Measurements from ENCODE around the gene CLN6. TPM values are rescaled to one million over a fixed set of nuclear protein-coding genes. Genes with fewer than 3 reads are reported as not detected.

CLN6 gene
- total RNA-seq, 1 donor from 2014 or later, result 37.5 TPM

GRCh38 chr15:68264282-68264681 lies 34.8 kb upstream of the CLN6 start:
- no peaks in the 10 kb centered on the region for H3K9me3 Mint-ChIP-seq
- no peak overlapping the region for H3K27ac Mint-ChIP-seq
- ATAC-seq (ENCODE audit: low read depth), result no peak
- H3K36me3 Mint-ChIP-seq (ENCODE audit: low read depth), result no peaks in the 10 kb centered on the region
- no peak overlapping the region for H3K4me3 Mint-ChIP-seq
- peaks cover 35% of the 10 kb centered on the region for H3K27me3 Mint-ChIP-seq
- POLR2A ChIA-PET, result interaction anchor here (0.7 kb wide), 1 partner anchor 1802 kb away, joined by 5 read pairs; no protein-coding TSS in a partner anchor
- intact Hi-C loops (cut with micrococcal nuclease), result no loop called here
- TF ChIP-seq CTCF (IDR thresholded peaks at IDR 0.05), result no peak
- DNase-seq, result no peak
- H3K4me1 Mint-ChIP-seq, result no peaks in the 10 kb centered on the region
- CTCF ChIA-PET, result interaction anchor here (1.4 kb wide), 1 partner anchor 11 kb away, joined by 4 read pairs; no protein-coding TSS in a partner anchor

GRCh38 chr15:68262514-68263356 lies 33.2 kb upstream of the CLN6 start:
- Mint-ChIP-seq H3K9me3 (no peaks in the 10 kb centered on the region), H3K4me1 (no peaks in the 10 kb centered on the region), H3K36me3 (ENCODE audit: low read depth) (no peaks in the 10 kb centered on the region), H3K4me3 (no peak overlapping the region), H3K27ac (no peak overlapping the region), H3K27me3 (peaks cover 24% of the 10 kb centered on the region)
- POLR2A ChIA-PET, result no interaction called here
- CTCF ChIA-PET, result interaction anchor here (1.8 kb wide), 1 partner anchor 10 kb away, joined by 6 read pairs; no protein-coding TSS in a partner anchor
- no peak for ATAC-seq (ENCODE audit: low read depth)
- DNase-seq, result no peak
- intact Hi-C loops (cut with micrococcal nuclease), result no loop called here
- TF ChIP-seq CTCF (IDR thresholded peaks at IDR 0.05), result no peak

GRCh38 chr15:68261980-68262379 lies 32.5 kb upstream of the CLN6 start:
- intact Hi-C loops (cut with micrococcal nuclease), result no loop called here
- H3K36me3 Mint-ChIP-seq (ENCODE audit: low read depth), result no peaks in the 10 kb centered on the region
- POLR2A ChIA-PET, result no interaction called here
- H3K27ac Mint-ChIP-seq, result no peak overlapping the region
- H3K4me3 Mint-ChIP-seq, result no peak overlapping the region
- peaks cover 2% of the 10 kb centered on the region for H3K4me1 Mint-ChIP-seq
- no peaks in the 10 kb centered on the region for H3K9me3 Mint-ChIP-seq
- ATAC-seq (ENCODE audit: low read depth) (no peak), DNase-seq (no peak)
- CTCF ChIA-PET, result interaction anchor here (1.8 kb wide), 1 partner anchor 9 kb away, joined by 6 read pairs; no protein-coding TSS in a partner anchor
- TF ChIP-seq CTCF (IDR thresholded peaks at IDR 0.05), result no peak
- peaks cover 25% of the 10 kb centered on the region for H3K27me3 Mint-ChIP-seq

GRCh38 chr15:68261241-68261640 lies 31.7 kb upstream of the CLN6 start:
- Mint-ChIP-seq H3K4me3 (no peak overlapping the region), H3K36me3 (ENCODE audit: low read depth) (no peaks in the 10 kb centered on the region), H3K4me1 (peaks cover 2% of the 10 kb centered on the region), H3K27me3 (peaks cover 27% of the 10 kb centered on the region), H3K9me3 (no peaks in the 10 kb centered on the region), H3K27ac (no peak overlapping the region)
- DNase-seq (no peak), ATAC-seq (ENCODE audit: low read depth) (no peak)
- ChIA-PET CTCF (no interaction called here), POLR2A (no interaction called here)
- intact Hi-C loops (cut with micrococcal nuclease), result no loop called here
- no peak for TF ChIP-seq CTCF (IDR thresholded peaks at IDR 0.05)

GRCh38 chr15:68259883-68260282 lies 30.4 kb upstream of the CLN6 start:
- ATAC-seq (ENCODE audit: low read depth) (no peak), DNase-seq (no peak)
- CTCF ChIA-PET, result no interaction called here
- intact Hi-C loops (cut with micrococcal nuclease), result no loop called here
- no peak overlapping the region for H3K4me3 Mint-ChIP-seq
- POLR2A ChIA-PET, result interaction anchor here (0.7 kb wide), 1 partner anchor 102 kb away, joined by 5 read pairs; no protein-coding TSS in a partner anchor
- H3K4me1 Mint-ChIP-seq, result peaks cover 2% of the 10 kb centered on the region
- peaks cover 28% of the 10 kb centered on the region for H3K27me3 Mint-ChIP-seq
- H3K36me3 Mint-ChIP-seq (ENCODE audit: low read depth), result no peaks in the 10 kb centered on the region
- TF ChIP-seq CTCF (IDR thresholded peaks at IDR 0.05), result no peak
- H3K9me3 Mint-ChIP-seq, result no peaks in the 10 kb centered on the region
- no peak overlapping the region for H3K27ac Mint-ChIP-seq

All from activated B cell treated with CpG ODN at 0.5 μM for 24 hours (primary cell).